CD4-positive, alpha-beta T cell treated with Interleukin-6 for 4 hours (primary cell): ENCODE measurements around the gene FCF1.
A peak's percentile ranks its signal among the peaks of the same experiment; 100 is the strongest.
"Not testable (repeated sequence)": the region's sequence is repeated elsewhere in the genome, so short reads cannot be mapped to it uniquely, and the experiment has no call there.

Source experiments
- DNase-seq: peaks from one replicate; pipeline ENCODE4 v3.0.0-alpha.2; 2020; ENCODE audit warnings: mixed read lengths

Gene FCF1

GRCh38 chr14:74702293-74702692 lies 10.7 kb upstream of the FCF1 start:
- DNase-seq: no peak

DNA sequence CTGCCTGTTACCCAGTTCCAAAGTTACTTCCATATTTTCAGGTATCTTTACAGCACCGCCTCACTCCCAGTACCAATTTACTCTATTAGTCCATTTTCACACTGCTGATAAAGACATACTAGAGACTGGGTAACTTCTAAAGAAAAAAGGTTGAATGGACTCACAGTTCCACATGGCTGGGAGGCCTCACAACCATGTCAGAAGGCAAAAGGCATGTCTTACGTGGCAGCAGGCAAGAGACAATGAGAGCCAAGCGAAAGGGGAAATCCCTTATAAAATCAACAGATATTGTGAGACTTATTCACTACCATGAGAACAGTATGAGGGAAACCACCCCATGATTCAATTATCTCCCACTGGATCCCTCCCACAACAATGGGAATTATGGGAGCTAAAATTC lies 9.9 kb upstream of the FCF1 start:
- DNase-seq: no peak

DNA sequence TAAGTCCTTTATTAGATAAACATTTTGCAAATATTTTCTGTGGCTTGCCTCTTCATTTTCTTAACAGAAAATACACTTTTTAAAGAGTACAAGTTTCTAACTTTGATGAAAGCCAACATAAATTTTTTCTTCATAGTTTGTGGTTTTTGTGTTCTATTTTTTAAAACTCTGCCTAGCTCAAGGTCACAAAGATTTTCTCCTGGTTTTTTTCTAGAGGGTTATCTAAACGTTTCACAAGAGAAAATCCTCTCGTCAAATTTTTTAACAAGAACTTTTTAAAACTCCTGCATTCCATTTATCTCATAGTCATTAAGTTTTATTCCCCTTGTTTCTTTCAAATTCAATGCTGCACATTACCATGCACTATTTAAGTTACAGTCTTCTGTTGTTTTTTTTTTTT lies 8.3 kb upstream of the FCF1 start:
- no peak for DNase-seq

- DNase-seq: no peak
These were observed 7.1 kb upstream of the FCF1 start for GRCh38 chr14:74705613-74706500.

DNA sequence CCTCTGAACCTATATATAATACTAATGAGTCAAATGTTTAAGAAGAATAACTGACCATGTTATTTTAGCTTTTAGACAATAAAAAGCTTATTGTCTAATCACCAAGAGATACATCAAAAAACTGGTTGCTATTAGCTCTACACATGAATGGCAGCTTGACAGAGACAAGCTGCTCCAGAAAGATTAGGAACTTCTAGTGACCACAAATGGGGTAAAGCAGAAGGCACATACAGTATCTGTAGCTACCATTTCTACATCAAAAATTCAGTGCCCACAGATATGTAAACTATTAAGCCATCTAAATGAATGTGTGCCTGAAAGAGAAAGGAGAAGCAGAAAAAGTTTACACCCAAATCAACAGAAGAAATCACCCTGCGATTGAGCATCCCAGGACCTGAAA lies 2.5 kb upstream of the FCF1 start:
- DNase-seq: no peak

GRCh38 chr14:74711651-74712050 lies 1.3 kb upstream of the FCF1 start:
- DNase-seq: no peak

DNA sequence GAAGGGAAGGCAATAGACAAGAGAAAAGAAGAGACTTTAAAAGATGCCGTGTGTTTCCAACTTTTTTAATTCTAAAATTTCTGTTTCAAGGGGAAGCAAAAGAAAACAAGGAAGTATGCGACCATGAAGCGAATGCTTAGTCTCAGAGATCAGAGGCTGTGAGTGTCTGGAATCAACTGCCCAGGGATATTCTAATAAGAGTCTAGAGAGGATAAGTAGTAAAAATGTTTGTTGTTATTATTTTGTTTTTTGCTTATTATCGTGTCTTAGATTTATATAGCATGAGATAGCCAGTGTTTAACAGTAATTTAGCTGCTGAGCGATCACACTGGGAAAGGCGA lies 421 bp downstream of the FCF1 start:
- no peak for DNase-seq

DNA sequence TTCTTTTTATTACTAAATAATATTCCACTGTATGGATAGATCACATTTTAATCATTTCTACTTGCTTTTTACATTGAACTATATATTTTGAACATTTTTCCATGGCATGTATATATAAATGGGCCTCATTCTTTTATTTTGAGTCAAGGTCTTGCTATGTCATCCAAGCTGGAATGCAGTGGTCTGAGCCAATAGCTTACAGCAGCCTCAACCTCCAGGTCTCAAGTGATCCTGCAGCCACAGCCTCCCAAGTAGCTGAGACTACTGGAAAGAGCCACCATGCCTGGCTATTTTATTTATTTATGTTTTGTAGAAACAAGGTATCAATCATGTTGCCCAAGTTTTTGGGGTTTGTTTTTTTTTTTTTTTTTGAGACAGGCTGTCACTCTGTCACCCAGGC lies 7.6 kb downstream of the FCF1 start:
- no peak for DNase-seq

- DNase-seq: no peak
These were observed 10.2 kb downstream of the FCF1 start for GRCh38 chr14:74723134-74723533.

DNA sequence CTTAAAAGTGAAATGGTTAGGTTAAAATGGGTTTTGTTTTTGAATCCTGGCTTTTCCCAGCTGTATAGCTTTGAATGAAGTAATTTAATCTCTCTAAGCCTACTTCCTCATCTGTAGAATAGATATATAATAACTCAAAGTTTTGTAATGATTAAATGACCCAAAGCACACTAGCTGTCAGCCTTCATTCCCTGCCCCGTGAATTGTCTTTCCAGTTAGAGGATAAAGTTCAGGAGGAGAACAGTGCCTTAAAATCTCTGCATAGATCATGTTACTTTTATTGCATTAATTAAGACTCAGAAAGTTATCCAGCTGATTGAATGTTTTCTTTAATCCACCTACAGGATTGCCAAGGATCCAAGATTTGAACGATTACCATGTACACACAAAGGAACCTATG lies 19.4 kb downstream of the FCF1 start:
- DNase-seq: no peak

DNA sequence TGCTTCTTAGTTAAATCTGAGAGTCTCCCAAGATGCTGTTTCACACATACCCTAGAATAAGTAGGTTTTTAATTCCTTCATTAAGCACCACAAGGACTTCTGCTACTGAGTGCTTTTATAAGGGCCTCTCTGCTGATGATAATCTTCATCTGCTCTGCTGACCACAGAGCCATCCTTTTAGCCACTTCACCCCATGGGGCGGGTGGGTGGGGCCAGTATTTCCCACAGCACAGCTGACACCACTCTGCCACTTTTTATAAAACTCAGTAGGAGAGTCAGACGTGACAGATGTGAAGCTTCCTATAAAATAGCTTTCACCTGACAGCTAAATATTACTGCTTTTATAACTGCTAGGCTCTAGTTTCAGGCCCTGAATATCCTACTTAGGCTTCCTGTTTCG lies 20.3 kb downstream of the FCF1 start:
- DNase-seq: no peak

DNA sequence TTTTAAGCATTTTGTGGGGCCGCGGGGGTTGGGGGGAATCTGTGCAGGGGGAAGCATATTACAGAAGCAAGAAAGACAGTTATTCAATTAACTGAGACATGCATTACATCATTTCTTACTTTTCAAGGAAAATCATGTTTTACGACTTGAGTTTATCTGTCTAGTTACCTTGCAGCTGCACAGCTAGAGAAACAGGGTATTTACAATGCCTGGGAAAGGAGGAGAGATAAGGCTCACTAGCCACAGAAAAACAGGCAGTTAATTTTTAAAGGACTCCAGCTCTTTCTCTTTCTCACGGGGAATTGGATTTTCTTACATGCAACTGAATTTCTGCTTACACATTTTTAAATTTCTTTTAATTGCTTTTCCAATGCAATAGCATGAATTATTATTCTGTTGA lies 22.2 kb downstream of the FCF1 start:
- DNase-seq: no peak

DNA sequence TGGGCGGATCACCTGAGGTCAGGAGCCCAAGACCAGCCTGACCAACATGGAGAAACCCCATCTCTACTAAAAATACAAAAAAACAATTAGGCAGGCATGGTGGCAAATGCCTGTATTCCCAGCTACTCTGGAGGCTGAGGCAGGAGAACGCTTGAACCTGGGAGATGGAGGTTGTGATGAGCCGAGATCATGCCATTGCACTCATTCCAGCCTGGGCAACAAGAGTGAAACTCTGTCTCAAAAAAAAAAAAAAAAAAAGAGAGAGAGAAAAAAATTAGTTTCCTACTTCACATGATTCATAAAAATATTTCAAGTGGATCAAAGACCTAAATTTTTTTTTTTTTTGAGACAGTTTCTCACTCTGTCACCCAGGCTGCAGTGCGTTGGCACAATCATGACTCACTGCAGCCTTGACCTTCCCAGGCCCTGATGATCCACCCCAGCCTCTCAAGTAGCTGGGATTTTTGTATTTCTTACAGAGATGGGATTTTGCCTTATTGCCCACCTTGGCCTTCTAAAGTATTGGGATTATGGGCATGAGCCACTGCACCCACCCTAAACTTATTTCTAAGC lies 24.9 kb downstream of the FCF1 start:
- no peak for DNase-seq

DNA sequence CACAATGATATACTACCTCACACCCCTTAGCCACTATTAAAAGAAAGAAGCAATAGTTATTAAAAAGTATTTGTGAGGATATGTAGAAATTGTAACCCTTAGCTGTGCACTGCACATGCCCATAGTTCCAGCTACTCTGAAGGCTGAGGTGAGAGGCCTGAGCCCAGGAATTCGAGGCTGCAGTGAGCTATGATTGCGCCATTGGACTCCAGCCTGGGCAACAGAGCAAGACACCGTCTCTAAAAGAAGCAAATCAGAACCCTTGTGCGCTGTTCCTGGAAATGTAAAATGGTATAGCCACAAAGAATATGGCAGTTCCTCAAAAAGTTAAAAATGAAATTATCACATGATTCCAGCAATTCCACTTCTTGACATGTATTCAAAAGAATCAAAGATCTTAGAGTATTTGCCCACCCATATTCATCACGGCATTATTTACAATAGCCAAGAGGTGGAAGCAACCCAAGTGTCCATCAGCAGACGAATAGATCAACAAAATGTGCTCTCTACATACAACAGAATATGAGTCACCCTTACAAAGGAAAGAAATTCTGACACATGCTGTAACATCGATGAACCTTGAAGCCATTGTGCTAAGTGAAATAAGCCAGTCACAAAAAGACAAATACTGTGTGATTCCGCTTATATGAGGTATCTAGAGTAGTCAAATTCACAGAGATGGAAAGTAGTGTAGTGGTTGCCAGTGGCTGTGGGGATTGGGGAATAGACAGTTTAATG lies 26.5 kb downstream of the FCF1 start:
- no peak for DNase-seq

GRCh38 chr14:74747237-74747636 lies 34.3 kb downstream of the FCF1 start:
- no peak for DNase-seq

- DNase-seq: no peak
These were observed 41.2 kb downstream of the FCF1 start for GRCh38 chr14:74754157-74754556.

DNA sequence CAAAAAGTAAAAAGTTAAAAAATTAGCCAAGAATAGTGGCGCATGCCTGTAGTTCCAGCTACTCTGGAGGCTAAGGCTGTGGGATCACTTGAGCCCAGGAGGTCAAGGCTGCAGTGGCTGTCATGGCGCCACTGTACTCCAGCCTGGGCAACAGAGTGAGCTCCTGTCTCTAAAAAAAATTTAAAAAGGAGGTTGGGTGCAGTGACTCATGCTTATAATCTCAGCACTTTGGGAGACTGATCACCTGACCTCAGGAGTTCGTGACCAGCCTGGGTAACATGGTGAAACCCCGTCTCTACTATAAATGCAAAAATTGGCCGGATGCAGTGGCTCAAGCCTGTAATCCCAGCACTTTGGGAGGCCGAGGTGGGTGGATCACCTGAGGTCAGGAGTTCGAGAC lies 42.0 kb downstream of the FCF1 start:
- DNase-seq: no peak

DNA sequence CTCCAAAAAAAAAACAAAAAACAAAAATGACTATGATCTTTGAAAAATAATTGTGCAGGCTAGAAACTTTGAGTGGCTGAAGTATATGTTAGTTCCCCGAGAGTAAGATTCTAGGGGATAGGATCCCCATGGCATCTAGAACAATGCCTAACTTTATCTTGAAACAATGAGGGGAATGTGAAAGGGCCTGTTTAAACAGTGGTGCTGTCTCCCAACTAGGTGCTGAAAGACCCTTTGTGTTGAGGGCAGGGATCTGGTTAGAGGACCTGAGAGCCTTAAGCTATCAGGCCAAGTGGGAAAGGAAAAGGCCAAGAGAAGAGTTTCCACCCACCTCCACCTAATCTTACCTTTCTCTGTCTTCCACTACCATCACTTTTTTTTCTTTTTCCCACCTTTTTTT lies 43.4 kb downstream of the FCF1 start:
- no peak for DNase-seq

GRCh38 chr14:74758505-74758904 lies 45.6 kb downstream of the FCF1 start:
- not testable (repeated sequence) for DNase-seq

DNA sequence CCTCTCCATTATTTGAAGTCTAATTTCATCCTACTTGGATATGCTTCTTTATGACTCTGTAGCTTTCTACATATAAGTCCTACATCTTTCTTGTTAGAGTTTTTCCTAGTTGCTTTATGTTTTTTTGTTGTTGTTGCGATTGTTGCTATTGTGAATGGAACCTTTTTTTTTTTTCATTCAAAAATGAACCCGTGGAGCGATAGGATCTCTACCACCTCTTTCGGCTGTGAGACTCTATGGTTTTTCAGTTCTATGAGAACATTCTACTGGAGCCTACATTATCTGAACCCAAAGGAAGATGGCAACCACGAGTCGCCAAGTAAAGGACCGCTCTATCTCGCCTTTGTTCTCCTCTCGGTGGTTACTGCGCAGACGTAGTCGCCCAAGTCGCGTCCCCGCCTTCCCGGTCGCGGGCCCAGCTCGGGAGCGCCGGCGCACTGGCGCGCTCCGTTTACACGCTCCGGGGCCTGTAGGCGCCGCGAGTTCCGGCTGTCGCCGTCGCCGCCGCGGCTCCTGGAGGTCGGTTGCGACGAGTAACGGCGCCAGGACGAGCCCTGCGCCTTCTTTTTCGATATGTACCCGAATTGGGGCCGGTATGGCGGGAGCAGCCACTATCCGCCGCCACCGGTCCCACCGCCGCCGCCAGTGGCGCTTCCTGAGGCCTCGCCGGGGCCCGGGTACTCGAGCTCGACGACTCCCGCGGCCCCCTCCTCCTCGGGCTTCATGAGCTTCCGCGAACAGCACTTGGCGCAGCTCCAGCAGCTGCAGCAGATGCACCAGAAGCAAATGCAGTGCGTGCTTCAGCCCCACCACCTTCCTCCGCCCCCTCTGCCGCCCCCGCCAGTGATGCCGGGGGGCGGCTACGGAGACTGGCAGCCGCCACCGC lies 50.2 kb downstream of the FCF1 start, which contains the start of gene YLPM1:
TSS of gene YLPM1 (plus strand) at position 400 of the 886 bp plus-strand sequence. CDS start at position 574, 174 bp downstream.
- DNase-seq: peak; percentile 92

- peak; percentile 10 for DNase-seq
These were observed 51.0 kb downstream of the FCF1 start for GRCh38 chr14:74763803-74764531.

DNA sequence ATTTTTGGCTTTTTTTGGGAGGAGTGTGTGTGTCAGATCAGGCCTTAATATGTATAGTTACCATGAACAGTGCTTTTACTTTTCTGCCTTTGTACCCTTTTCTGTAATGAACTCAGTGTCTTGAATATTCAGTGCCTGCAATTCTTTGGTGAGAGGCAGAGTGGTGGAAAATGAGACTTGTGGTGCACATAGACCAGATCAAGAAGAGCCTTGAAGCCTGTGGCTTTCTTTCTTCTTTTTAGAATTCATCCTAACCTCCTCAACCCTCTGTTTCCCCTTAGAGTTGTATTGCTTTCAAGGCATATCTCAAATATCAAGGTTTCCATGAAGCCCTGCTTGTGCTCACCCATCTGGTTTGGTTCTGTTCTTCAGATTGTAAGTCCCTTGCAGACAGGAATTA lies 52.8 kb downstream of the FCF1 start:
- DNase-seq: no peak
